K562 (cell line): ENCODE data around the gene PHLDB1. TPM values are rescaled to one million over a fixed set of nuclear protein-coding genes. Genes with fewer than 3 reads are reported as not detected.

ENCODE experiments used
- ATAC-seq: fragments of 200-7000 bp; cut with Tn5 transposase; 3 replicates; pipeline ENCODE4 v1.9.1; 2020; ENCODE audit warnings: moderate library complexity
- BruUV-seq: library from RNA; stranded (reverse); fragments of 400-500 nt; replicated peaks from 2 replicates; lab custom pipeline; 2021; lab: Mats Ljungman, UMichigan
- CTCF ChIA-PET: fragments of 300-600 bp; formaldehyde crosslinking; extraction: SDS; loops from one replicate; lab custom pipeline; 2021; ENCODE audit warnings: low intra/inter-chr PET ratio; lab: Yijun Ruan, JAX
- POLR2A ChIA-PET: fragments of 300-600, 350-650 bp; sonication (Branson Sonifier 250); formaldehyde crosslinking; extraction: SDS; loops from one replicate; lab custom pipeline; 2021; ENCODE audit warnings: antibody characterized with exemption, inconsistent platforms; lab: Yijun Ruan, JAX
- DNase-seq, 4 experiments: peaks; one replicate each; pipeline versions ENCODE4 v3.0.0 to v3.0.0-alpha.2; 2011 to 2018; ENCODE audit warnings: low spot score in 3 of 4, mixed read lengths in 3 of 4; ENCODE audit errors: extremely low read depth in 1 of 4
- FAIRE-seq: peaks from 2 replicates; lab custom pipeline; 2011; peaks lifted over from hg19 to GRCh38; lab: Jason Lieb, UNC
- H2AFZ ChIP-seq: 2 replicates; pipeline ENCODE4 v1.6.0; 2011; ENCODE audit warnings: low read depth, low read length, control low read depth, inconsistent platforms
- H3K27ac ChIP-seq: fragments of 200-600 bp; 3 replicates; pipeline ENCODE4 v1.8.0; 2011; ENCODE audit warnings: low read depth, mild to moderate bottlenecking, control low read depth, inconsistent platforms, low read length, moderate library complexity, mixed read lengths; ENCODE audit errors: extremely low read depth
- H3K27me3 ChIP-seq, 2 experiments: fragments of 300-600 bp in 1 of 2; 2 replicates in 1 of 2; 3 replicates in 1 of 2; pipeline versions ENCODE4 v1.6.0 to v1.8.0; 2011; ENCODE audit warnings: inconsistent platforms in 2 of 2, low read length in 2 of 2, mild to moderate bottlenecking in 1 of 2, mixed read lengths in 1 of 2, moderate library complexity in 1 of 2; ENCODE audit not compliant: control insufficient read depth in 2 of 2, insufficient read depth in 2 of 2
- H3K36me3 ChIP-seq: fragments of 300-600 bp; 3 replicates; pipeline ENCODE4 v1.8.0; 2011; ENCODE audit warnings: mild to moderate bottlenecking, low read length, inconsistent platforms; ENCODE audit not compliant: control insufficient read depth, insufficient read depth
- H3K4me1 ChIP-seq, 2 experiments: fragments of 200-600 bp in 1 of 2; replicated peaks in 1 of 2; 2 replicates in 1 of 2; 3 replicates in 1 of 2; pipeline versions ENCODE4 v1.5.1 to v1.8.0; 2011; ENCODE audit warnings: inconsistent platforms in 2 of 2, low read length in 2 of 2, mild to moderate bottlenecking in 1 of 2, mixed read lengths in 1 of 2, moderate library complexity in 1 of 2; ENCODE audit not compliant: control insufficient read depth in 2 of 2, insufficient read depth in 2 of 2
- H3K4me2 ChIP-seq: 2 replicates; pipeline ENCODE4 v1.6.1; 2011; ENCODE audit warnings: low read length, control low read depth, inconsistent platforms, mixed read lengths; ENCODE audit not compliant: insufficient read depth
- H3K4me3 ChIP-seq: fragments of 200-600 bp; sonication (generic), shearing (Covaris generic); 2 replicates; pipeline ENCODE4 v1.5.1; 2016; ENCODE audit warnings: control low read depth, inconsistent platforms
- H3K79me2 ChIP-seq: fragments of 200-600 bp; 3 replicates; pipeline ENCODE4 v1.8.0; 2011; ENCODE audit warnings: low read length, inconsistent platforms; ENCODE audit not compliant: control insufficient read depth, insufficient read depth
- H3K9ac ChIP-seq, 2 experiments: 2 replicates each; pipeline versions ENCODE4 v1.6.0 to v1.6.1; 2011; ENCODE audit warnings: low read depth in 2 of 2, low read length in 2 of 2, control low read depth in 1 of 2, inconsistent platforms in 1 of 2, mild to moderate bottlenecking in 1 of 2, mixed read lengths in 1 of 2; ENCODE audit not compliant: insufficient read depth in 1 of 2
- H3K9me1 ChIP-seq: one replicate; pipeline ENCODE4 v1.6.0; 2011; ENCODE audit warnings: inconsistent platforms, mild to moderate bottlenecking, low read length, moderate library complexity; ENCODE audit not compliant: control insufficient read depth, insufficient read depth
- H3K9me3 ChIP-seq: replicated peaks from 2 replicates; pipeline ENCODE4 v1.5.1; 2011; ENCODE audit warnings: low read depth, low read length, inconsistent platforms; ENCODE audit not compliant: control insufficient read depth, insufficient read depth
- H4K20me1 ChIP-seq: replicated peaks from 2 replicates; pipeline ENCODE4 v1.6.1; 2011; ENCODE audit warnings: low read length, inconsistent platforms, mixed read lengths; ENCODE audit not compliant: control insufficient read depth, insufficient read depth
- C11orf30 ChIP-seq: fragments of 450-650 bp; IDR thresholded peaks from 2 replicates; pipeline ENCODE4 v1.6.1; 2016; ENCODE audit warnings: low read depth, mild to moderate bottlenecking
- HDGF ChIP-seq: fragments of 450-650 bp; IDR thresholded peaks from 2 replicates; pipeline ENCODE4 v1.6.1; 2016
- MYNN ChIP-seq, 2 experiments: sonication (generic); formaldehyde crosslinking in 1 of 2; IDR thresholded peaks; 2 replicates each; pipeline versions ENCODE4 v1.5.0 to v1.6.1; 2016 to 2020; ENCODE audit warnings: antibody characterized with exemption in 1 of 2, missing genetic modification reagents in 1 of 2
- POLR2G ChIP-seq: fragments of 200-400 bp; formaldehyde crosslinking; IDR thresholded peaks from 2 replicates; pipeline ENCODE4 v1.6.1; 2017; ENCODE audit warnings: low read depth, mild to moderate bottlenecking, antibody characterized with exemption, low read length, moderate library complexity
- RBM14 ChIP-seq: fragments of 200-400 bp; formaldehyde crosslinking; IDR thresholded peaks from 2 replicates; pipeline ENCODE4 v1.6.1; 2018; ENCODE audit warnings: low read depth, mild to moderate bottlenecking, low read length, moderate library complexity, borderline replicate concordance; ENCODE audit not compliant: insufficient read depth
- RBM15 ChIP-seq: fragments of 200-400 bp; formaldehyde crosslinking; IDR thresholded peaks from 2 replicates; pipeline ENCODE4 v1.6.1; 2018; ENCODE audit warnings: mild to moderate bottlenecking, low read length, moderate library complexity; ENCODE audit not compliant: insufficient read depth
- STAG1 ChIP-seq: sonication (generic); formaldehyde crosslinking; IDR thresholded peaks from 2 replicates; pipeline ENCODE4 v1.5.0; 2020; ENCODE audit warnings: missing genetic modification reagents, borderline replicate concordance
- TGIF2 ChIP-seq: sonication (generic); formaldehyde crosslinking; IDR thresholded peaks from 2 replicates; pipeline ENCODE4 v1.8.1; 2022; ENCODE audit warnings: mild to moderate bottlenecking, missing genetic modification reagents, moderate library complexity
- ZBTB34 ChIP-seq: fragments of 250-450 bp; sonication (Bioruptor Pico); IDR thresholded peaks from 2 replicates; pipeline ENCODE4 v1.8.0; 2021; ENCODE audit warnings: mild to moderate bottlenecking, moderate library complexity
- WGBS: fragments of 100-300 bp; shearing (Covaris generic); methylation state at CpG from one replicate; pipeline ENCODE4 v1.1.6; 2016; ENCODE audit warnings: low coverage, mixed read lengths; ENCODE audit not compliant: insufficient coverage; ENCODE audit errors: missing lambda C conversion rate; 5-methylcytosine and 5-hydroxymethylcytosine counted together
- in situ Hi-C: fragments of 300-500 bp; cut with MboI; formaldehyde crosslinking; loops from 4 replicates; pipeline ENCODE4 v1.15.0; 2018; ENCODE audit warnings: inconsistent platforms, mixed read lengths
- intact Hi-C: fragments of 100-400 bp; cut with micrococcal nuclease; formaldehyde crosslinking; loops from 2 replicates; pipeline ENCODE4 v1.14.2; 2022
- polyA plus RNA-seq, 8 experiments: library from polyadenylated mRNA; depleted of rRNA in 4 of 8; stranded (reverse) in 5 of 8; unstranded in 3 of 8; fragments of >200 nt; fragmentation: Nextera tagmentation in 2 of 8; fragmentation: Illumina TruSeq in 1 of 8; extraction: Ambion mirVana in 2 of 8; extraction: Trizol in 1 of 8; gene quantifications; 2 replicates each; pipeline versions ENCODE4 v1.2.1 to v1.2.3, GENCODE V29; 2011 to 2014; ENCODE audit warnings: inconsistent platforms in 1 of 8, missing spikeins in 1 of 8
- total RNA-seq, 7 experiments: library from RNA; depleted of rRNA in 6 of 7; stranded (reverse); fragments of >200 nt in 6 of 7; fragmentation: Illumina TruSeq in 2 of 7; extraction: Trizol in 2 of 7; gene quantifications; 2 replicates each; pipeline versions ENCODE4 v1.2.1 to v1.2.3, GENCODE V29; 2011 to 2021; ENCODE audit warnings: low replicate concordance in 1 of 7
- TF ChIP-seq, protein P1 (sequence below): sonication (generic); formaldehyde crosslinking; IDR thresholded peaks from 2 replicates; pipeline ENCODE4 v1.8.1; 2023; ENCODE audit warnings: mild to moderate bottlenecking, missing genetic modification reagents

The PHLDB1 gene
- total and polyA plus RNA-seq, 9 of the 15 experiments (the other 6 are each of a cell fraction or from before 2014, with no cell fraction given): 2.0 to 28.7 (median 16.2) TPM

DNA sequence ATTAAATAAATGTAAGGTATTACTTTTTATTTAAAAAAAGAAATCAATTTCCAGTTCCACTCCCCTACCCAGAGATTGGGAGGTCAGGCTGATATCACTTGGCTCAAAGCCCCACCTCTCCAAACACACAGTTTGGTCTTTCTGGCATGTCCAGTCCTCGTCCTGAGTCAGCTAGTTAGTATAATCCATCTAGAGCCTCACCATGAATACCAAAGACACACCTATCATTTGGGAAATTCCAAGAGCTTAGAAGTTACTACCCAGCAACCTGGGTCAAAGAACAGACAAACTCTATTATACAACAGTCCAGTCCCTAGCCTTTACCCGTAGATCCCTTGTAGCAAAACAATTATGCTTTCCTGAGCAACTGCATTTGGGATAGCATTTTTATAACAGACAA, 62.6 kb downstream of the PHLDB1 start:
- peaks cover 0 to under 1% of the 10 kb centered on the region in 2 experiments; a peak in 1 of 5 replicates for H3K27me3 ChIP-seq
- H3K9ac ChIP-seq: no peak overlapping the region
- H3K4me2 ChIP-seq: no peak overlapping the region
- ChIA-PET CTCF (no interaction called here), POLR2A (no interaction called here)
- no peak overlapping the region for H2AFZ ChIP-seq
- peaks cover 0 to 2% of the 10 kb centered on the region in 2 experiments; a peak in 1 of 5 replicates for H3K4me1 ChIP-seq
- no peaks in the 10 kb centered on the region for H4K20me1 ChIP-seq
- 6% methylated on average over 2 of the region's 2 CpGs for WGBS
- no peaks in the 10 kb centered on the region for H3K36me3 ChIP-seq
- intact Hi-C loops: no loop called here
- in situ Hi-C loops: no loop called here
- ATAC-seq (no peak), DNase-seq (no peak), FAIRE-seq (no peak)
- BruUV-seq: no TSS peak
- H3K9me3 ChIP-seq: no peaks in the 10 kb centered on the region; the same call in 1 of the 2 replicates
- TF ChIP-seq POLR2G (no peak), MYNN (IDR thresholded peaks at IDR 0.05) (no peak), MYNN (CRISPR knock-in tag; IDR thresholded peaks at IDR 0.05) (no peak), RBM14 (no peak), HDGF (no peak), RBM15 (no peak), C11orf30 (no peak), STAG1 (CRISPR knock-in tag) (no peak), TGIF2 (CRISPR knock-in tag) (no peak), ZBTB34 (CRISPR knock-in tag) (no peak)
- TF ChIP-seq, protein P1, sequence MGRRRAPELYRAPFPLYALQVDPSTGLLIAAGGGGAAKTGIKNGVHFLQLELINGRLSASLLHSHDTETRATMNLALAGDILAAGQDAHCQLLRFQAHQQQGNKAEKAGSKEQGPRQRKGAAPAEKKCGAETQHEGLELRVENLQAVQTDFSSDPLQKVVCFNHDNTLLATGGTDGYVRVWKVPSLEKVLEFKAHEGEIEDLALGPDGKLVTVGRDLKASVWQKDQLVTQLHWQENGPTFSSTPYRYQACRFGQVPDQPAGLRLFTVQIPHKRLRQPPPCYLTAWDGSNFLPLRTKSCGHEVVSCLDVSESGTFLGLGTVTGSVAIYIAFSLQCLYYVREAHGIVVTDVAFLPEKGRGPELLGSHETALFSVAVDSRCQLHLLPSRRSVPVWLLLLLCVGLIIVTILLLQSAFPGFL (CRISPR knock-in tag): no peak
- no peak overlapping the region for H3K27ac ChIP-seq
- H3K9me1 ChIP-seq: no peaks in the 10 kb centered on the region
- no peaks in the 10 kb centered on the region for H3K79me2 ChIP-seq
- H3K4me3 ChIP-seq: no peak overlapping the region
